ENCODE results near the gene NLRP13.
"Not testable (repeated sequence)": the region's sequence is repeated elsewhere in the genome, so short reads cannot be mapped to it uniquely, and the experiment has no call there.

DNA sequence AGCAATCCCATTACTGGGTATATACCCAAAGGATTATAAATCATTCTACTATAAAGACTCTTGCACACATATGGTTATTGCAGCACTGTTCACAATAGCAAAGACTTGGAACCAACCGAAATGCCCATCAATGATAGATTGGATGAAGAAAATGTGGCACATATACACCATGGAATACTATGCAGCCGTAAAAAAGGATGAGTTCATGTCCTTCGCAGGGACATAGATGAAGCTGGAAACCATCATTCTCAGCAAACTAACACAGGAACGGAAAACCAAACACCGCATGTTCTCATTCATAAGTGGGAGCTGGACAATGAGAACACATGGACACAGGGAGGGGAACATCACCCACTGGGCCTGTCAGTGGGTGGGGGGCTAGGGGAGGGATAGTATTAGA lies 2.9 kb downstream of the NLRP13 start:
- TF ChIP-seq, protein P1, sequence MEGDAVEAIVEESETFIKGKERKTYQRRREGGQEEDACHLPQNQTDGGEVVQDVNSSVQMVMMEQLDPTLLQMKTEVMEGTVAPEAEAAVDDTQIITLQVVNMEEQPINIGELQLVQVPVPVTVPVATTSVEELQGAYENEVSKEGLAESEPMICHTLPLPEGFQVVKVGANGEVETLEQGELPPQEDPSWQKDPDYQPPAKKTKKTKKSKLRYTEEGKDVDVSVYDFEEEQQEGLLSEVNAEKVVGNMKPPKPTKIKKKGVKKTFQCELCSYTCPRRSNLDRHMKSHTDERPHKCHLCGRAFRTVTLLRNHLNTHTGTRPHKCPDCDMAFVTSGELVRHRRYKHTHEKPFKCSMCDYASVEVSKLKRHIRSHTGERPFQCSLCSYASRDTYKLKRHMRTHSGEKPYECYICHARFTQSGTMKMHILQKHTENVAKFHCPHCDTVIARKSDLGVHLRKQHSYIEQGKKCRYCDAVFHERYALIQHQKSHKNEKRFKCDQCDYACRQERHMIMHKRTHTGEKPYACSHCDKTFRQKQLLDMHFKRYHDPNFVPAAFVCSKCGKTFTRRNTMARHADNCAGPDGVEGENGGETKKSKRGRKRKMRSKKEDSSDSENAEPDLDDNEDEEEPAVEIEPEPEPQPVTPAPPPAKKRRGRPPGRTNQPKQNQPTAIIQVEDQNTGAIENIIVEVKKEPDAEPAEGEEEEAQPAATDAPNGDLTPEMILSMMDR (IDR thresholded peaks at IDR 0.05) = not testable (repeated sequence)
- TF ChIP-seq POLR2AphosphoS5 (IDR thresholded peaks at IDR 0.05) = not testable (repeated sequence)

Measured in gastroesophageal sphincter (tissue), 3 donors.